ENCODE measurements around the gene MVB12B. TPM values are rescaled to one million over a fixed set of nuclear protein-coding genes. Genes with fewer than 3 reads are reported as not detected.

MVB12B gene
- total and polyA plus RNA-seq, 2 of the 8 experiments (the other 6 are each of a cell fraction or from before 2014, with no cell fraction given), result 2.6 to 5.0 TPM

DNA sequence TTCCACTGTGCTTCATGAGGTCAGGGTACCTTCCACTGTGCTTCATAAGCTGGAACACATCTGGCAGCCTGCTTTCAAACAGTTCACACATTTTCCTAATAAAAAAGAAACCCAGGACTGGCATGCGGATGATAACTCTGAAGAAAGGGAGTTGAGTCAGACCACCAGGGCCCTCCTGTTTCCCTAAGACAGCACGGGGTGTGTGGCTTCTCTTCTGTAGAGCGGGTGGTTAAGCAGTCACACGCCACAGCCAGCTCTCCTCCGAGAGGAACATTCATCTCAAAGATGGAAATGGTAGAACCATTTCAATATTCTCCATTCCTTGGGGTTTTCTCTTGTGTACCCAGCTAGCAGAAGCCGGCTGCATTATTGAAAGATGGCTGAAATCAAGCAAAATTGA lies 159.0 kb downstream of the MVB12B start:
- no peak overlapping the region for H3K4ac ChIP-seq (replicated peaks; ENCODE audit: insufficient read length, low read depth, low read length)
- no peaks in the 10 kb centered on the region for H3K9me3 ChIP-seq (ENCODE audit: insufficient read depth in 2 of 2, low read depth in 1 of 2, low read length in 1 of 2)
- ChIA-PET POLR2A (ENCODE audit: partially characterized antibody) (no interaction called here), CTCF (ENCODE audit: partially characterized antibody) (no interaction called here)
- H3K27me3 ChIP-seq (replicated peaks in 1 of 4; ENCODE audit: control insufficient read depth in 3 of 4, extremely low read depth in 1 of 4, insufficient read depth in 3 of 4, low read length in 3 of 4), result peaks cover 0 to 5% (median 0%) of the 10 kb centered on the region in 4 experiments; a peak in 3 of 7 replicates
- no peak overlapping the region for H2AK5ac ChIP-seq (ENCODE audit: low read depth, low read length)
- no peak overlapping the region for H3K14ac ChIP-seq (ENCODE audit: insufficient read length)
- no peak overlapping the region for H4K91ac ChIP-seq (replicated peaks; ENCODE audit: insufficient read length, low read length)
- no peak overlapping the region for H2BK15ac ChIP-seq (ENCODE audit: low read length)
- no peaks in the 10 kb centered on the region for H3K79me2 ChIP-seq (ENCODE audit: control insufficient read depth in 1 of 2, insufficient read depth in 2 of 2, low read length in 2 of 2)
- no peak overlapping the region for H4K5ac ChIP-seq (ENCODE audit: insufficient read length, low read depth, low read length)
- no peak overlapping the region for H4K8ac ChIP-seq (ENCODE audit: extremely low read depth, insufficient read depth, low read length)
- no peak overlapping the region for H2BK120ac ChIP-seq (replicated peaks; ENCODE audit: low read depth, low read length)
- peaks cover 5% of the 10 kb centered on the region; the same call in 1 of the 2 replicates for H3K23me2 ChIP-seq (ENCODE audit: low read depth, low read length)
- no peak overlapping the region for H3K4me3 ChIP-seq (ENCODE audit: extremely low read depth in 1 of 4, insufficient read depth in 2 of 4, low read depth in 3 of 4, low read length in 4 of 4)
- no peak overlapping the region for H3K4me2 ChIP-seq (ENCODE audit: insufficient read depth in 1 of 2, low read depth in 2 of 2, low read length in 2 of 2)
- H4K20me1 ChIP-seq (replicated peaks in 1 of 2; ENCODE audit: control insufficient read depth in 1 of 2, insufficient read depth in 2 of 2, low read length in 2 of 2), result peaks cover 0 to 3% of the 10 kb centered on the region in 2 experiments
- H2BK20ac ChIP-seq (ENCODE audit: low read length), result no peak overlapping the region
- H3K36me3 ChIP-seq (ENCODE audit: control insufficient read depth in 2 of 4, insufficient read depth in 4 of 4, low read length in 3 of 4), result no peaks in the 10 kb centered on the region
- DNase-seq (ENCODE audit: low read depth in 1 of 2, low spot score in 2 of 2) (no peak), FAIRE-seq (no peak)
- H3K56ac ChIP-seq (replicated peaks; ENCODE audit: insufficient read length, low read depth, low read length), result no peak overlapping the region
- H2AFZ ChIP-seq (ENCODE audit: low read length), result no peak overlapping the region
- H3K79me1 ChIP-seq (ENCODE audit: low read depth, low read length), result no peaks in the 10 kb centered on the region
- no peak overlapping the region for H3K9ac ChIP-seq (replicated peaks in 1 of 4; ENCODE audit: extremely low read depth in 1 of 4, low read depth in 3 of 4, low read length in 3 of 4)
- WGBS, 2 experiments (ENCODE audit: extremely low coverage in 1 of 2, insufficient coverage in 1 of 2, insufficient read length in 1 of 2, insufficient replicate concordance in 2 of 2, low coverage in 1 of 2, low lambda C conversion rate in 2 of 2, missing lambda C conversion rate in 1 of 2), result 87% methylated on average over 6 of the region's 6 CpGs; no CpG with 5 or more reads in 1 of the 2 experiments
- no peak overlapping the region for H2BK12ac ChIP-seq (ENCODE audit: low read depth, low read length)
- no peak overlapping the region for H2BK5ac ChIP-seq (ENCODE audit: low read depth, low read length)
- H3K23ac ChIP-seq (ENCODE audit: insufficient read length), result no peak overlapping the region
- H3K18ac ChIP-seq (ENCODE audit: extremely low read depth, low read length), result no peak overlapping the region
- peaks cover 0 to 4% (median 2%) of the 10 kb centered on the region in 4 experiments; a peak in 3 of 7 replicates for H3K4me1 ChIP-seq (replicated peaks in 1 of 4; ENCODE audit: control insufficient read depth in 3 of 4, insufficient read depth in 4 of 4, low read length in 3 of 4)
- H3K27ac ChIP-seq (ENCODE audit: low read depth, low read length), result no peak overlapping the region
- TF ChIP-seq SP4 (IDR thresholded peaks at IDR 0.05; ENCODE audit: low read length), result no peak
- no peak for TF ChIP-seq CHD2 (IDR thresholded peaks at IDR 0.05; ENCODE audit: low read length)
- TF ChIP-seq KDM4A (IDR thresholded peaks at IDR 0.05; ENCODE audit: low read depth, low read length, severe bottlenecking), result no peak
- no peak for TF ChIP-seq JUND (IDR thresholded peaks at IDR 0.05; ENCODE audit: low read length)
- no peak for TF ChIP-seq EP300 (IDR thresholded peaks at IDR 0.05; ENCODE audit: borderline replicate concordance in 1 of 2, low read depth in 2 of 2, low read length in 2 of 2)
- TF ChIP-seq SP2 (IDR thresholded peaks at IDR 0.05; ENCODE audit: low read length), result no peak
- no peak for TF ChIP-seq SIRT6 (IDR thresholded peaks at IDR 0.05; ENCODE audit: low read length)
- TF ChIP-seq SRF (IDR thresholded peaks at IDR 0.05; ENCODE audit: low read depth, low read length), result no peak
